ENCODE results near the gene YAF2.

The YAF2 gene

DNA sequence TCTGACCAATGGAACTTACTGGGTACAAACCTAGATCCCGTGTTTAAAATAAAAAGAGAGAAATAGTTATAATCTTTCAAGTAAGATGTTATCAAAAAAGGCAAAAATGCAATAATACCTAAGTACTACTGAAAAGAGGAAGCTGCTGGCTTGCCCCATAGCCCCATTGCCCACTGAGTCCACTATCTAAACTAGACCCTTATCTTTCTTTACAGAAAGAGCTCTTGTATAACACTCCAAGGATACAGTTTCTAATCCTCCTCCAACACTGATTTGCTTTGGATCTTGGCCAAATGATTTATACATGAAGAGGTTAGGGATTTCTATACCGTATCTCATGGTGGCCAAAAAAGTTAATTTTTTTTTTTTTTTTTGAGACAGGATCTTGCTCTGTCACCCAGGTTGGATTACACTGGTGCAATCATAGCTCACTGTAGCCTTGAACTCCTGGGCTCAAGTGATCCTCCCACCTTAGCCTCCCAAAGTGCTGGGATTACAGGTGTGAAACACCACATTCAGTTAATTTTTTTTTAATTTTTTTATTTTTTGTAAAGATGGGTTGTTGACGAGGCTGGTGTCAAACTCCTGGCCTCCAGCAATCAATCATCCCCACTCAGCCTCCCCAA, 96.0 kb downstream of the YAF2 start:
- DNase-seq = no peak

DNA sequence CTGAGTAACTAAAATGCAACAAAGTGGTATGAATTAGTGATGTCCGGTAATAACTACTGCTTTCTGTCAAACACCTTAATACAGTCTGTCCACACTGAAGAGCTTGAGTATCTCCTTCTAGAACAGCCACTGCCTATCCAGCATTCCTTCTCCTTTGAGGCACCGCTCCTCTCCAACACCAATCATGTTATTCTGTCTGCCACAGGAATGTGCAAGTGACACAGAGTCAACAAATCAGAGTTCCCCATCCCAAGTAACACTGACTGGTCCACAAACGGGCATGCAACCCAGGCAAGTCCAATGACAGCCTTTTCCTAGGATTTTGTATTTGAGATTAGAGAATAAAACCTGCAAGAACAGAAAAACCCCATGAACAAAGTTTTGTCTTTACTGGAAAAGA, 97.1 kb downstream of the YAF2 start:
- DNase-seq = no peak

DNA sequence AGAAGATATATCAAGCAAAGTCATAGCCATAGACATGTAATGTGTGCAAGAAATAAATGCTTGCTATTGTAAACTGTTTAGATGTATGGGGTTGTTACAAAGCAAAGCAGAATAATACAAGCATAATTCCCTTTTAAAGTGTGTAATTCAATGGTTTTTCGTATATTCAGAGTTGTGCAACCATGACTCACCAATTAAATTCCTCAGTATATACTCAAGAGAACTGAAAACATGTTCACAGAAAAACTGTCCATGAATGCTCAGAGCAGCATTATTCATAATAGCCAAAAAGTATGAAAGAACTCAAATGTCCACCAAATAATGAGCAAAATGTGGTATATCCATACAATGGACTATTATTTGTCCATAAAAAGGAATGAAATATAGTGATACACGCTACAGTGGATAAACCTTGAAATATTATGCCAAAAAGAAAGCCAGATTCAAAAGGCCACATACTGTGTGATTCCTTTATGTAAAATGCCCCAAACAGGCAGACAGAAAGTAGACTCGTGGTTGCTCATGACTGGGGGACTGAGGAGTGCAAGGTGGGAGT, 102.7 kb downstream of the YAF2 start:
- no peak for DNase-seq

DNA sequence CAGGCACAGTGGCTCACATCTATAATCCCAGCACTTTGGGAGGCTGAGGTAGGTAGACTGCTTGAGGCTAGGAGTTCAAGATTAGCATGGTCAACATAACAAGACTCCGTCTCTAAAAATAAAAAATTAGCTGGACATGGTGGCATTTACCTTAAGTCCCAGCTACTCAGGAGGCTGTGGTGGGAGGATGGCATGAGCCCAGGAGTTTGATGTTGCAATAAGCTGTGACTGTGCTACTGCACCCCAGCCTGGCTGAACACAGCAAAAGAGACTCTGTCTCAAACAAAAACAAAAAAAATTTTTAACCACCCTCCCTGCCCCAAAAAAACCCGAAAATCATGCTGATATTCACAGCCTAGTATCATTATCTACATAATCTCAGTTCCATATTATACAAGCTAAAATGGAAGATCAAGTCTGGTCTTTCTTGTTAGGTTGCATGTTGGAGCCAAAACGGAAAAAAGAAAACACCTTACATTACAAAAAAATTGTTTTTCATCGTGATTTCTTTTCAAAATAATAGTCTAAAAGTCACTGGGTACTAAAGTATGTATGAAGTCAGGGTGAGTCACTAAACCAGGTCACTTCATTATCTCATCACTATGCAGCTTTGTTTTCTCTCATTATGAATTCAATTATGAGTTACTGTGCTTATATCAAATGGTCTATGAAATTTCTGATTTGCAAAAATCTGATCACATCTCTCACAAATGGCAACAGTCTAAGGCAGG, 107.2 kb downstream of the YAF2 start:
- DNase-seq = no peak

DNA sequence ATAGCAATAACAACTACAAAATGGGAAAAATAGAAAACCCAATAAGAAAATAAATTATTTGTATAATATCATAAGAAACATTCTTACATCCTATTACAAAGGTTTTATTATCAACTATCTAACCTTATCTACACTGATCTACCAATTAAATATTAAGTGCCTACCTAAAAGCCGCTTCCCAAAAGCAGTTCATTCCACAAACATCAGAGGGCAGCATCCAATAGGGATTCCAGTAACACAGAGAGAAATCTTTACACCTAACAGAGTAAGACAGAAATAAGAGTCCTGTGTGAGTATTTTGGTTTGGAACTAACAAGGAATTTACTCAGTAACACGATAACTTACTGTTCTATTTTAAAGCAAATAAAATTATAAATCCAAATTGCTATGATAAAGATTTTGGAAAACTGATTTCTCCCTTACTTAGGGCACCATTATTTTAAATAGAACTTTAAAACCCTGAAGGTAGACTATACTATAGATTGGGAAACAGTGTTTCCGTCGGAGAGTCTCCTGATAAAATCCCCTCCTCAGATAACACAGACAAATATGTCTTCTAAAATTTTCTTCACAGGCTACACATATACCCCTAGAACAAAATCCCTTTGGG, 108.3 kb downstream of the YAF2 start:
- no peak for DNase-seq

DNA sequence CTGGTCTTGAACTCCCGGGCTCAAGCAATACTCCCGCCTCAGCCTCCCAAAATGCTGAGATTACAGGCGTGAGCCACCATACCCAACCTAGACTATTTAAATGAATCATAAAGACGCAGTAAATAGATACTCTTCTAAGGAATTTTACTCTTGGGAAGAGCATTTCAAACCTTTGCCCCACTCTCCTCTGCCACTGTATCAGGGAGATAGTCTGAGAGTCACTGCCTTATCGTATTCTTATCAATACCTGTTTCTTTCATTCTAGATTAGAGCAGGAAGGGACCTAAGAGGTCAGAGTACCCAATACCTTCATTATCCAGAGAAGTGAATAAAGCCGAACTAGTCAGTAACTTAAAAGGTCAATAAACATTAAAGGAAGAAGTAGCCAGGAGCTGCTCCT, 109.2 kb downstream of the YAF2 start:
- DNase-seq = no peak

DNA sequence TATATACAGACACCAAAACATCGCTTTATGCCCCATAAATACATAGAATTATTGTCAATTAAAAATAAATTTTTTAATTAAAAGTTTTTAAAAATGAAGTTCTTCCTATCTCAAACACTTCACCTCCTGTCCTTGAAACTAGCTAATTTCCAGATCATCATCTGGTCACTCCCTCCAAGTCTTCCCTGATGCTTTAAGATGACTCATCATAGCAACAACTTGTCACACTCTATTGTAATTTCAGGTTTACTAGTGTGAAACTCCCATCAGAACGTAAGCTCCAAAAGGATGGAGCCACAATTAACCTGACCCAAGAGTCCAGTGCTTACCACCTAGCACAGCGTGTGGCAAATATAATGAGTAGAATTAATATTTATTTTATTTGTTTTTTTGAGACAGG, 109.7 kb downstream of the YAF2 start:
- DNase-seq = no peak

DNA sequence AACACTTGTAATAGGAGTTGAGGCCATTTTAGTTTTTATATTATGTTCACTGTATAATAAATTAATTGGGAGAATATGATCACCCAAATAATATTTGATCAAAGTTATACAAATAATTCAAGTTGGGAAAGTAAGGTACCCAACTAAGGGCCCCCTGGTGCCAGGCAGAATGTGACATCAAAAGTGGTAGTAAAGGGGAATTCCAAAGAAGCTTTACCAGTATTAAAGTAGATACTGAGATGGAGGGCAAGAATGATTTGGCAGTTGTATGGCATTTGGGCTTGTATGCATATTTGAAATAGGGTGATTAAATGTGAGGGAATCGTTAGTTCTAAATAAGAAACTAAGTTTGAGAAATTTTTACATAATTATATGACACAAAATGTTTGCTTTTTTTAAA, 111.1 kb downstream of the YAF2 start:
- no peak for DNase-seq

DNA sequence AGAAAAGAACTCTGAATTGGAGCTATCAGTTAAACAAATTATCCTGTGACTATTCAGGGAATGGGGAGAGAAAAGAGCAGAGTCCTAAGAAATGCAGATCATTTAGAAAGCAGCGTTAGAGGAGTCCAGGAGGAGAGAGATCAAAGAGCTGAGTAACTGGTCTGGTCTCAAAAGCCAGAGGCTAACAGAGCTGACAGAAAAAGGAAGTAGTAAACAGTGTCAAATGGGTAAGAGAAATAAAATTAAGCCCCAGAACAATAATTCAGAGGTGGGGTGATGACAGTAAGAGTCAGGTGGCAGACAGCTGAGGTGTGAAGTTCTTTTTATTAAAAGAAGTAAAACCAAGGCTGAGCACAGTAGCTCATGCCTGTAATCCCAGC, 112.7 kb downstream of the YAF2 start:
- DNase-seq = no peak

DNA sequence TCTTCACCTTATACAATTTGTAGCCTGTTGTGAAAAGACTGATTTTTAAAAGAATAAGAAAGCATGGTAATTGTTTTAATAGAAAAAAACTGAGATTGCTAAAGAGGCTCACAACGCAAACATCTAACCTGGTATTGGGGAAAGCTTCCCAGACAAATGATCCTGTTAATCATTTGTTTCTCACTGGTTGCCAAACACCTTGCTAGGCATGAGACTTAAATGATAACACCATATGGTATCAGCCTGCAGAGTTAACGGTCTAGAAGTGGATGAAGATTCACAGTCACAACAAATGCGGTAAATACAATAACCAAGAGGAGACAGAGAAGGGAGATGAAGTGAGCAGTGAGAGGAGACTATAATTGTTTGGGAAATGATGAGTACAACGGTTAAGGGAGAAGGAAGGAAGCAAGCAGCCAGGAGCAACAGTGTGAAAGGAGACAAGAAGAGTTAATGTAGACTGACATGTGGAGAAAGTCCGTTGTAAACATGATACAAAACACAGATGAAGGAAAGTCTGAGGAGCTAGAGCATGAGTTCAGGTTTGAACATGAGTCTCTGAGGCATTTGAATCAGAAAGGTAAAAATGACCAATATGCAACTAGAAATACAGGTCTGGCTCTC, 113.2 kb downstream of the YAF2 start:
- DNase-seq = no peak

DNA sequence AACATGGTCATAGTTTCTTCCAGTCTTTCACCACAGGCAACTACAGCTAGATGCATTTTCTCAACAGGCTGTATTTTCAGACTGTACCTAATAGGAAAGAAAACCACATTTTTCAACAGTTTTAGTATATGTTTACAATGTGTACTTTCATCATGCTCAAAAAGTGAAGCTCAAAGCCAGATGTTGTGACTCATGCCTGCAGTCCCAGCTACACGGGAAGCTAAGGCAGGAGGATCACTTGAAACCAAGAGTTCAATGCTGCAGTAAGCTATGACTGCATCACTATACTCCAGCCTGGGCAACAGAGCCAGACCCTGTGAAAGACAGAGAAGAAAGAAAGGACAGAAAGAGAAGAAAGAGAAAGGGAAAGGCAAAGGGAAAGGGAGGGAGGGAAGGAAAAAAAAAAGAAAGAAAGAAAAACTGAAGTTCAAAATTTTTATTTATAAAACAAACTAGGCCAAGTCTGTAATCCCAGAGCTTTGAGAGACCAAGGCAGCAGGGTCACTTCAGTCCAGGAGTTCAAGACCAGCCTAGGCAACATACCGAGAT, 118.9 kb downstream of the YAF2 start:
- no peak for DNase-seq

DNA sequence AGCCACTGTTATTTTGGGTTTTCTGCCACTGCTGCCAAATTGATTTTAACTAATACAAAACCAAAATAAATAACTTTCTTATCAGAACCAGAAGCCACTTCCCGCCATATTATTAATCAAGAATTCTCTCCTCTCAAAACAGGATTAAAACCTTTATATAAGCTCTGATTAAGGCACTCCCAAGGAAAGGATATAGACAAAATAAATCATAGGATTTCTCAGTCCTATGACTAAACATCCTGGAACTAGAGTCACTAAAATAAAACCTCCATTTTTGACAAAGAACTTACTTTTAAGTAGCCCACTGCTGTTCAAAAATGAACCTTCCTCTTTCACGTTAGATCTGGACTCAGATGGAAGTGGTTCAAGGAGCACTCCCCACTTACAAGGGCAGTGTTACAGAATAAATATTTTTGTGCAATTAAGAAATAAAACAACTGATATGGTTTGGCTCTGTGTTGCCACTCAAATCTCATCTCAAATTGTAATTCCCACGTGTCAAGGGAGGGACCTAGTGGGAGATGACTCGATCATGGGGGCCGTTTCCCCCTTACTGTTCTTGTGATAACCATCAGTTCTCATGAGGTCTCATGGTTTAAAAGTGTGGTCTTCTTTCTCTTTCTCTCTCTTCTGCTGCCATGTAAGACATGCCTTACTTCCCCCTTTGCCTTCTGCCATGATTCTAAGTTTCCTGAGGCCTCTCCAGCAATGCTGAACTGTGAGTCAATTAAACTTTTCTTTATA, 119.7 kb downstream of the YAF2 start:
- no peak for DNase-seq

DNA sequence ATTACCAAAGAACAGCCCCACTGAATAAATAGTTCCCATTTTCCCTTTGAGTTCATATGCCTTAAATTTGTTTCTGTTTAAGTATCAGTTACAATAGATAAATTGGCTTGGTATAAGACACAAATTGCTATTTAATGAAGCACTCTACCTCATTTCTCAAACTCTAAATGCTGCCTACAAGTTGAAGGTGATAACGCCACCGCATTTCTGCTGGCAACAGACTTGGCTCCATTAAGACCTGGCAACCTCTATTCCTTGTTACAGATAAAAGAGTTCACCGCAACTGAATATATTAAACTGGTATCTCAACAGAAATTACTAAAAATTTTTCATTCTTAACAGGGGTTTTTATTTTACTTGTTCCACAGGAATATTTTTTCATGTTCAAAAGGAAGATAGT, 129.0 kb downstream of the YAF2 start:
- DNase-seq = no peak
